ENCODE measurements around the gene RBM43.
"Not testable (repeated sequence)": the region's sequence is repeated elsewhere in the genome, so short reads cannot be mapped to it uniquely, and the experiment has no call there.

The RBM43 gene

DNA sequence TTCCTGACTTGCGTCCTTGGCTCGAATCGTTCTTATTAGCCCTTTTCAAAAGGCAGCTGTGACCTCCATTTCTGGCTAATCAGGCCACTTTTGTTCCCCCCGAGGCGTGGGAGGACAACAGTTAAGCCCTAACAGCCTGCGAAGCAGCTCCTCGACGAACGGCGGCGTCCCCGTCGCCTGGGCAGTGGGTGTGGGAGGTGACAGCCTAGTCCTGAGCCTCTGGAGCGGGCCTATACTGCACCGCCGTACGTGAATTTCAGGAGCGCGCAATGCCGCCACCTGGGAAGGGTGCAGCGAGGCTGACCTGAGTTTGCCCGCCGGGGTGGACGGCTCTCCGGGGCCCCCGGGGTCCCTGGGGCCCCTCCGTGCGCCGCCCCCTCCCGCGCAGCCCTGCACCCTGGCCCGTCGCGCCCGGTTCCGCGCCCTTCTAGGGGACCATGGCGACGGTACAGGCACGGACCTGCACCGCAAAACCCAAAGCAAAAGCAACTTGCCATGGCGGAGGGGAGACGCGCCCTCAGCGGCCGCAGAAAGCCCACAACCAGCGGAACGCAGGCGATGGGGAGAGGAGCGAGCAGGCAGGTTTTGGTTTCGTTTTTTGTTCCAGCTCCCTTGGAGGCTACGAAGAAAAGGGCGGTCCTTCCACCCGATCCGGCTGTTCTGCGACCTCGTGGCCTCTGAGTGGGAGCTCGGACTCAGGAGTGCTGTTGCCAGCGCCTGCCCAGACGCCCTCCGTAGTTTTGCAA is at the start of gene RBM43:
Gene RBM43 (minus strand): TSS at position 633 of the 746 bp plus-strand sequence. CDS start 136 bp downstream, at position 497.
- peak; percentile 23 to 71 (median 60) for DNase-seq

DNA sequence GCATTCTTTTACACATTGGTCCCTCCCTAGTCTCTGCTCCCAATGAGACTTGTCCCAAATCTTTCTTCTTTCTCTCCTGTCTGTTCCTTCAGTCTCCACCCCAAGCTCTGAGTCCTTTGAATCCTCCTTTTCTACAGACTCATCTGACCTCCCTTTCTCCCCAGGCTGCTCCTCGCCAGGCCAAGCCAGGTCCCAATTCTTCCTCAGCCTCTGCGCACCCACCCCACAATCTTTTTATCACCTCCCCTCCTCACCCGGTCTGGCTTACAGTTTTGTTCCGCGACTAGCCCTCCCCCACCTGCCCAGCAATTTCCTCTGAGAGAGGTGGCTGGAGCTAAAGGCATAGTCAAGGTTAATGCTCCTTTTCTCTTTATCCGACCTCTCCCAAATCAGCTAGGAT is 48.6 kb upstream of the RBM43 start:
- DNase-seq: not testable (repeated sequence)

DNA sequence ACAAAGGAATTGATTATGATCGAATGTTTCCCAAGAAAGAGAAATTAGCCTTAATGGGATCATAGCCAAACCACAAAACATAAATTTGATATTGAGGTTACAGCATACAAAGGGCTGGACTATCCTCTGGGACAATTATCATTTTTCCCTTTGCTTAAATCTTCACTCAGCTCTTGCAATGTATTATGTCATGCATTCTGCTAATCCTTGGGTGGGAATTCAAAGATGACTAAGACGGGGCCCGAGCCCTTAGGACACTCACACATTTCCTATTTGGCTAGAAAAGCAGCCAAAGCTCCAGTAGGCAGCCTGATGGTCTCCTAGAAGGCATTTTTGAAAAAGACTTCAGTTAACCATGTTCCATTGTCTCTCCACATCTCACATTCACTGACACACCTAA is 45.0 kb upstream of the RBM43 start:
- DNase-seq: no peak

DNA sequence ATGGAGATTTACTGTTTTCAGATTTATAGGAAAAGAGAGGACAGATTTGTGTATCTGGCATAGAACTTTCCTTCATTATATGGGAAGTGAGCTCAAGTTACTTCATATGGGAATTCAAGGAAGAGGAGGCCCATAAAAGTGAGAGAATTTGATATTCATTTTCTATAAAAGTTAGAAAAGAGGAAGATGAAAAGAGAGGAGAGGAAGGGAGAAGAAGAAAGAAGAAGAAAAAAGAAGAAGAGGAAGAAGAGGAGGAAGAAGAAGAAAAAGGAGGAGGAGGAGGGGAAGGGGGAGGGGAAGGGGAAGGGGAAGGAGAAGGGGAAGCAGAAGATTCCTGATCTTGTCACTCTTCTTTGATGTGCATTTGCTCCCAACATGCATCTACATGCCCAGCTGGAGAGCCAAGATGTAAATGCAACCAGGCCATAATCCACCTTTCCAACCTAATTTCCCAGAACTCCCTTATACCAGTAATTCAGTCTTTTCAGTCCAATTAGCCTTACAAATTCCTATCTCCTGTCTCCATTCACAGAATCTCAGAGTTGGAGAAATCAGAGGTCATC is 43.5 kb upstream of the RBM43 start:
- no peak for DNase-seq

DNA sequence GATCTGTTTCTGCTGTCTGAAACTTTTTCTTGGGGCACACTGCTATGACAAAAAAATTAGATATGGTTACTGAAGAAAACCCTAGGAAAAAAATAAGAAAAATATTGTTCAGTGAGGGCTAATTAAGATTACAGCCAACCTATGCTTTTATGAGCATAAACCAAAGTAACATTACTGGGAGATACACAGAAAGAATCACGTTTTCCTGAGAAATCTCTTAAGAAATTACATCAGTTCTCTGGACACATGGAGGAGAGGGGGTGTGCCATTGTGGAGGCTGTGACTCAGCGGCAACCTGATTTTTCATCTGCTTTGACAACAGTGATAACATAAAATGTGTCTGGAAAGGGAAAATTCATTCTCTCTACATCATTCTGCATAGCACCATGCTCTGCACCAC is 41.2 kb upstream of the RBM43 start:
- DNase-seq: no peak

DNA sequence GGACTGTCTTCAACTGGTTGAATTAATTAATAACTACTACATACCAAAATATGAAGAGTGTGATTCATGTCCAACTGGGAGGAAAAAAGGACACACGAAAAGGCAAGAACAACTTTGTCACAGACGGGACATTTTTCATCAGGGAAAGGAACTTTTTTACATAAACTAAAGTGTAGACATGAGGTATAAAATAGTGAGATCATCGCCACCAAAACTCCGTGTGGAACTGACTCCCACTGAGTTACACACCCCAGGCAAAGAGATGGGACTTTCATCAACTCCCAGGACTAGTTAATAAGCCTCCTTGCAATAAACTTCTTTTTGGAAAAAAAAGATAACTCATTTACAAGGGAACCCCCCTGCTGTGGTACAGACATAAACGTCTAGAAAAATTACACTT is 40.7 kb upstream of the RBM43 start:
- no peak for DNase-seq

DNA sequence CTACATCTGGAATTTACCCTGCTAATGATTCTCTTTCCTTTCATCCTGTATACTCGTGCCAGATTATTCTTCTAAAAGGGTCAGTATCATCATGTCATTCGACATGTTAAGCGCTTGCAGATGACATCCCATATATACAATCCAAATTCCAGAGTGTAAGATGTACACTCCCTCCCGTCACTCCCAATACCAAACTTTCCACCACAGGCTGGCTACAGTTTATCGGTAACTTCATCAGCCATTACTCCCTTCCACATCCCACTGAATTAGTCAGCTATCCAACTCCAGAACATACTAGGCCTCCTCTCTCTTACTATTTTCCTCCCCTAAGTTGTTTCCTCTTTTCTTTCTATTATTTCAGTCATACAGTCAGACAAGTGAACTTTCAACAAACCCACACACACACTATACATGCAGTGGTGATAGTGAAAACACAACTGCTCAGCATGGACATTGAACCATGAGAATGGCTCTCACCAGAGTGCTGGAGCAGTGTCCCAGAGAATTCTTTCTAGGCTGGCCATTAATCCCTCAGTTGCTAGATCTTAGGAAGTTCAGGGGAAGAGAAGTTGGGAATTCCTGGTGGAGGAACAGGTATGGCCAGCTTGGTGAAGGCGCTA is 38.4 kb upstream of the RBM43 start:
- DNase-seq: no peak

DNA sequence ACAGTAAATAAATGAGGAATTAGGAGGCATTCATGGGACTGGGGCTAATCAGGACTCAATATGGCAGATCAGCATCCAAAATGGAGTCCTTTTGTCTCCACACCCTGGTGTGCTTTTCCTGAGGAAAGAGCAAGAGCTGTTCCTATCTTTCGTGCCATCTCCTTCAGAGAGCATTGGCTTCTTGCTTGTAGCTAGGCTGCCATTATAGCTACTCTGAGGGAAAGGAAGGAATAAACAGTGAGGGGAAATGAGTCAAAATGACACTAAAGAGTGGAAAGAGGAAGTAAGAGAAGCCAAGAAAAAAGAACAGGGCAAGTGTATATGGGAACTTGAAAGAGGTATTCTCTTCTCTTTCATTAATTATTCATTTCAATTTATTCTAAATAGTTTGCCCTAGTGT is 36.2 kb upstream of the RBM43 start:
- no peak for DNase-seq

DNA sequence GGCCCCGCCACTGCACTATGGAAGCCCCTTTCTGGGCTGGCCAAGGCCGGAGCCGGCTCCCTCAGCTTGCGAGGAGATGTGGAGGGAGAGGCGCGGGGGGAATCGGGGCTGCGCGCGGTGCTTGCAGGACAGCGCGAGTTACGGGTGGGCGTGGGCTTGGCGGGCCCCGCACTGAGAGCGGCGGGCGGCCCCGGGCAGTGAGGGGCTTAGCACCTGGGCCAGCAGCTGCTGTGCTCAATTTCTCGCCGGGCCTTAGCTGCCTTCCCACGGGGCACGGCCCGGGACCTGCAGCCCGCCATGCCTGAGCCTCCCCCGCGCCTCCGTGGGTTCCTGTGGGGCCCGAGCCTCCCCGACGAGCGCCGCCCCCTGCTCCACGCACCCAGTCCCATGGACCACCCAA is 34.3 kb upstream of the RBM43 start:
- DNase-seq: not testable (repeated sequence)

DNA sequence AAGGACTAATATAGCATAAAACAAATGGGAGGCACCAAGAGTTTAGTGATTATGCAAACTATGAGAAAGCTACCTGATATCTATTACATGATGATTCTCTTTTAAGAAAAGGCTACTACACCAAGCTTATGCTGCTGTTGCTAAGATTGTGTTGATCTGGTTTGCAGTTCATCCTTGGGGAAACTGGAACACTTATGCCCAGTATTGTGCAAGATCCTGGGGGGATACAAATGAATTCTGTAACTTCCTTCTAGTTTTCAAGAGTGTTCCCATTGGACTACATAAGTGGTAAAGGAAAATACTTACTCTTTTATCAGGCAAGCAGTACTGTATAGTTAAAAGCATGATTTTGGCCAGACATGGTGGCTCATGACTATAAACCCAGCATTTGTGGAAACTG is 30.9 kb upstream of the RBM43 start:
- no peak for DNase-seq

DNA sequence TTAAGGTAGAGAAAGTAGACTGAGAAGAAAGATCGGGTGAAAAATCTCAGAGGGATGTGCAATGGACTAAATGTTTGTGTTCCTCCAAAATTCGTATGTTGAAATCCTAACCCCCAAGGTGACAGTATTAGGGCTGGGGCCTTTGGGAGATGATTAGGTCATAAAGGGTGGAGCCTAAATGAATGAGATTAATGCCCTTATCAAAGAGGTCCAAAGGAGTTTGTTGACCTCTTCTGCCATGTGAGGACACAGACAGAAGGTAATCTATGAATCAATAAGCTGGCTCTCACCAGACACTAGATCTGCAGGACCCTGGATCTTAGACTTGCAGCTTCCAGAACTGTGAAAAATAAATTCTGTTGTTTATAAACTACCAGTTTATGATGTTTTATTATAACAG is 30.5 kb upstream of the RBM43 start:
- DNase-seq: no peak

DNA sequence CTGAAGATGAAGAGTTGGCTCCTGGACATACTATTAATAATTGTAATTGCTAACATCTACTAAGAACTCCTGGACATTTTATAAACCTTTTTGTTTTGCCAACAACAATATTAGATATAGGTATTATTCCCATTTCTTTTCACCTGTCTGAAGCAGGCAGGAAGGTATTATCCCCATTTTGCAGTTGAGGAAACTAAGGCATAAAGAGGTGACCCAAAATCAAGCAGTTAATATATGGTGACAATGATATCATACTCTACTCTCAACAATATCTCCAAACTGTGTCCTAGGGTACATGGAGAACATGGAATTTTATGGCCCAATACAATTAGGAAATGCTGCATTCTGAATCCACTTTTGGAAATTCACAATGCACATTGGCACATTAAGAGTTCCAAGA is 29.6 kb upstream of the RBM43 start:
- DNase-seq: no peak

DNA sequence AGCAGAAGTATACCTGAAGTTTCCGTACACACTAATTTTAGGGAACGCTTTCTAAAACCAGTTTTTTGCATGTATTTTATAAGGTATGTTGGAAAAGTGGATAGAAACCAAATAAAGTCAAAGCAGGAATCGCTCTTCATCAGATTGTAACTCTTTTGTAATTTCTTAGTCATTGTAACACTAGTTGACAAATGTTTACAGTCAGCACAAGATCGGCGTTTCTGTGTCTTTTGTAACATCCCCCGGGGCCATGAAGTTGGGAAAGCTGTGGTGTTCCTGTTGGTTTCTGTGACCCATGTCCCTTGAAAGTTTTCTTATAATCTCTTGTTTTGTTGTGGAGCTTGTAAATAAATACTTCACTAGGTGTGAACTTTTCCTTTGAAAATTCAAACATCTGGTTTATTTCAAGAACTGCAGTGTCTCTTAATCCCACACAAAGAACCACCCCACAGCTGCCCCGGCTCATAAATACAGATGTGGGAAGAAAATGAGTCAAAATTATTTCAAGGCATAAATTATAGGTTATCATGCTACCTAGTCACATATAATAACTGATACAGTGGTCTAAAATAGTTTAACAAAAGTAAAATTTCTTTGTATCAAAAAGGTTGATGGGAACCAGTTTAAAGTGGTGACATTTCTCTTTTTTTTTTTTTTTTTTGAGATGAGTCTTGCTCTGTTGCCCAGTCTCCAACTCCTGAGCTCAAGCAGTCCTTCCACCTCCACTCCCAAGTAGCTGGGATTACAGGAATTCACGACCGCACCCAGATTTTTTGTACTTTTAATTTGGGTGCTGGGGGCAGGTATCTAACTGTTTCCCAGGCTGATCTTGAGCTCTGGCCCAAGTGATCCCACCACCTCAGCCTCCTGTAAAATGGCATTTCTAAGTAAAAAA is 28.6 kb upstream of the RBM43 start:
- peak in 1 of 4 experiments; percentile 2 for DNase-seq

DNA sequence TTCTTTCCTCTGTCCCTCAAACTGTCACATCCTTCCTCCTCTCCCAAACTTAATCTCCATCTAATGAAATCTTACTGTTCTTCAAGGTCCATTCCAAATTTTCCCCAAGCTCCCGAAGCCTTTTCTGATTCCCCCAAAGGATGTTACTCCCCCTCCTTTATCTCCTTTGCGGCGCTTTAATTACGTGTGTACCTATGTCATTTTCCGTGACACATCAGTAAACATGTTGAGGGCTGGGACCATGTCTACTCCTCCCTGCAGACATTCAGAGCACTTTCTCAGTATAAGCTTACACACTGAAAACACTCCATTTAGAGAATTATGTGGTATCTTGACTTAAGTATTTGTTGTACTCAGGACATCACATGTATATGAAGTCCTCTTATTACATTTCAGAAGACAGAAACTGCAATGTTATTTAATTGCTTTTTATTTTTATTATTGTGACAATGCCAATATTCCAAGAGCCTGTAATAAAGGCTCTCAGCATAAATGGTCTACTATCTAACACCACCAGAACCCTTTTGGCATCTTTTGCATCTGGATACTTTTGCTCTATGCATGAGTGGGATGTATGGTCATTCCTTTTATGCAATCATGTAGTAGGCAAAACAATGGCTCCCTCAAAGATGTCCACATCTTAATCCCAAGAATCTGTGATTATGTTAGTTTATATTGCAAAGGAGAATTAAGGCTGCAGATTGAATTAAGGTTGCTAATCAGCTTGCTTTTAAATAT is 26.0 kb upstream of the RBM43 start:
- no peak for DNase-seq

DNA sequence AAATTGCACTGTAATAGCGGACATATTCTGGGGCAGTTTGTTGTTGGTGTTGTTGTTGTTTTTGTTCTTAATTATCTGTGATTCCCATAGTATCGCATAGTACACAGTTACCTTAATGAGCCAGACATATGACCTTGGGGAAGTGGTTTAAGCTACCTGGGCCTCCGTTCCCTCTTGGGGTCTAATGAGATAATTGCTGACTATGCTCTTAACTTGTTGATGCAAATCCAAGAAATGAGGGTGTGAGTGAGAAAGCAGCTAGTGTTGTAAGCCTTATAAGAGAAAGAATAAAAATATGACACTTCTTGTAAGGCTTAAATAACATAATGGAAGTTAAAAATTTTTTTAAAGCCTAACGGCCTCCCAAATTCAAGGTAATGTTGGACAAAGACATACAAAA is 20.7 kb upstream of the RBM43 start:
- DNase-seq: no peak

DNA sequence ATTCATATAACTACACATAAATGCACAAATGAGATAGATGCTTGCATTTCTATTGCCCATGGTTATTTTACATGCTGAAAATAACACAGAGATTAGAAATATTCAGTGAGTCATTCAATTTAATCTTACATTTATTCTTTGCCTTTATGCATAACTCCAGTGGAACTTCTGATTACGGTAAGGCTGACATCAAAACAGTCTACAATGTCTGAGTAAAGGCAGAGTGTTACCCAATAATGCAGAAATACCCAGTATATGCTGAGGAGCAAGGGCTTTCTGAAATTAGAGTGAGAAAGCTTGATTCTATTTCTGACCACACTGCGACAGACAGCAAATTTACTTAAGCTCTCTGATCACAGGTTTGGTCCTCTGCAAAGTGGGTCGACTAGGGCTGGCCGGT is 18.6 kb upstream of the RBM43 start:
- DNase-seq: no peak

DNA sequence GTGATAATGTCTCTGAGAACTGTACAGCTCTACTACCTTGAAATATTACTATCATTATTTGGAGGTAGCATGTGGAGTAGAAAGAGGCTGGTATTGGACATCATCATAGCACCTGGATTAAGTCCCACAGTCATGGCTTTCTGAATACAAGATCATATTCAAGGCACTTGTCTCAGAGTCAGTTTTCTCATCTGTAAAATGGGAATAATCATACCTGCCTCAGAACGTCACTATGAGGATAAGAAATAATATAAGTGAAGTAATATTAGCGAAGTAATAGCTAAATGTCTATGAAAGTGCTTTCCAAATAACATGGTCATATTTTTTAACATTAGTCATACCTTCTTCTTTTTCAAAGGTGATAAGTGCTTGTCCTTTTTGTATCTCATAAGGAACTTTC is 16.8 kb upstream of the RBM43 start:
- DNase-seq: no peak

DNA sequence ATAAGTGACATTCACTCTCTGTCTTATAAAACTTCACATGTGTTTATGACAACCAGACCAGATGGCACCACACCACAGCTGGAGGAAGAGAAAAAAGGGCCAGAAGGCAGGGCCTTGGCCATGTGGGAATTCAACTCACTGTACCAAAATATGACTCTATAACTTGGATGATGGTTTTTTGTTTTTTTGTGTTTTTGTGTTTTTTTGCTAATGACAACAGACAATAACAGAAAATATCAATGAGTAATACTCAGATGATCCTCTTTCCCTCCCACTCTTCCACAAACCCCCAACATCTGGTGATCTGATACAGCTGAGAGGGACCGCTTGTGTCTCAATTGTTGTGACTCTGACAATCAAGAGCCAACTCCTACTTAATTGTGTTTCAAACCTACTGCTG is 15.4 kb upstream of the RBM43 start:
- DNase-seq: no peak

DNA sequence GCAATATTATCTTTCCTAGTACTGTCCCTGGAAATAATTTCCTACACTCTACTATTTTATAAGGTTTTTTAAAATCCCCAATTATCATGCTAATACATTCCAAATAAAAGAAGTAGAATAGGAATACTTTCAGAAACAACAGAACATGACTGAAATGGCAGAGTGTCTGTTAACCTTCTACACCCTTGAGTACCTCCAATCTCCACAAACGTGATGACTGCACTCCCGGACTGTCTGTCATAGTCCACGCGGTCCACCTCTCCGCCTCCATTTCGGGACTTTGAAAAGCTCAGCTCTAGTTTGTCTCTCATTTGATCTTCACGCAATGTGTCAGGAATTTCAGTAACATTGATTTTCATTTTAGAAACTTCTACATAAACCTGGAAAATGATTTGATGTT is 13.6 kb upstream of the RBM43 start:
- no peak for DNase-seq

DNA sequence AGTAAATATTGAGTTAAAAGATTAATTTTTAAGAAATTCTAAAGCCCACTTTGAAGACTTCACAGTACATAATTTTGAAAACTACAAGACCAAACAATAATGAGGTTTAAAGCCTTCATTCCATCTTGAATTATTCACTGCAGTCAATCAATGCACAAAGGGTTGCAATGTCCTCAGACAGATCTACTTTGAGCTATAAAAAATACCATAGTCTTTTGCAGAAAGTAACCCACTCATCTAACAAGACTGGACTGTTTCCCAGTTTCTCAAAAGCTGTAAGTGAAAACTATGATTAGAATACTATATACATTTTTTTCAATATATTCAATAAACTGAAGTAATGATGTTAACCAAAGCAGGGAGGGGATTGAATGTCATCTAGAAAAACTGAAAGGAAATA is 10.2 kb upstream of the RBM43 start:
- no peak for DNase-seq

DNA sequence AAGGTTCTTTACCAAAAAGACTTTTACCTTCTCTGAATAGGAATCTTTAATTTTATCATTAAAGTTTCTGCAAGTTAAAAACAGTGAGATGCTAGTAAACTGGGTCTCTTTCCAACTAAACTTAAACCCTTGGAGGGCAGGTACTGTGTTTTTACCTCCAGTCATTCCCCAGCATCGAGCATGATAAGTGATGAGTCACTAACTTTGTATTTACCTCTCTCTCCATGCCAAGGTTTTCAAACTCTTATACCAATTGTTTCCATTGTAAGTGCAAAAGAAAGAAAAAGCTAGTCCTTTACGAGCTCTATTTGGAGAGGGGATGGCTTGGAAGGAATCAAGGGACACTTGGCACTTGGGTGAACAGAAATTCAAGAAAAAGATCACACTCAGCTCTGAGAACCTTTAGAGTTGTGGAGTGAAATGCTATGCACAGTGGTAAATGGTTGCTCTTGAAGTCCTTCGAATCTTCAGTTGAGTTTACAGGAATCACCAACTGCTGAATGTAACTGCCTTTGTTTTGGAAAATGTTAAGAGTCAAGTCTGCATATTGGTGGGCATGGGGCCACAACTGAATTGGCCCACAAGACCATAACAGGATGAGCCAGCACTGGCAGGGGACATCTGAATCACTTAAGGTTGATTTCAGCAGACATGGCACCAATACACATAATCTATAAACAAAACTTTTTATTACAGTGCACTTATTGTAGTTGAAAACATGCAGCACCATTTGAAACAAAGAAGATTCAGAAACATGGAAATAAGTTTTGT is 8.3 kb upstream of the RBM43 start:
- DNase-seq: no peak

DNA sequence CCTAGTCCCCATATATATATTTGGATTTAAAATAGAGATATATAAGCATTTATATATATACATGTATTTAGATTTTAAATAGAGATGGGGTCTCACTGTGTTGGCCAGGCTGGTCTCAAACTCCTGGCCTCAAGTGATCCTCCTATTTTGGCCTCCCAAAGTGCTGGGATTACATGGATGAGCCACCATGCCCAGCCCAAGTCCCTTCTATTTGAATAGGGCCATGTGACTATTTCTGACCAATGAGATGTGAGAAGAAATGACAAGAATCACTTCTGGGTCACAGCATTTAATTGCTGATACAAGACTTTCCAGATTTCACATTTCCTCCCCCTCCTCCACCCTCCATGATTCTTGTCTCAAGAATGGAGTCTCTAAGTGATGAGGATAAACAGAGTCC is 6.4 kb upstream of the RBM43 start:
- DNase-seq: no peak

Data from activated naive CD4-positive, alpha-beta T cell (primary cell).